Keratinocyte (primary cell): Measurements from ENCODE around the gene KCNJ6. TPM values are rescaled to one million over a fixed set of nuclear protein-coding genes. Genes with fewer than 3 reads are reported as not detected.

Experiments used
- DNase-seq: peaks from one replicate; pipeline ENCODE4 v3.0.0-alpha.2; 2011; ENCODE audit warnings: low read depth, missing footprints, low spot score
- FAIRE-seq: peaks from 2 replicates; lab custom pipeline; 2011; peaks lifted over from hg19 to GRCh38; lab: Jason Lieb, UNC
- H2AFZ ChIP-seq: 2 replicates; pipeline ENCODE4 v1.6.0; 2012; ENCODE audit warnings: low read length, control low read depth, inconsistent platforms; ENCODE audit not compliant: control insufficient read depth
- H3K27ac ChIP-seq: 2 replicates; pipeline ENCODE4 v1.5.1; 2011; ENCODE audit warnings: low read length; ENCODE audit not compliant: control insufficient read depth, insufficient read depth
- H3K27me3 ChIP-seq: 3 replicates; pipeline ENCODE4 v1.6.0; 2011; ENCODE audit warnings: low read length; ENCODE audit not compliant: control insufficient read depth, insufficient read depth; ENCODE audit errors: extremely low read depth
- H3K36me3 ChIP-seq, 2 experiments: 2 replicates in 1 of 2; 3 replicates in 1 of 2; pipeline ENCODE4 v1.5.1; 2011; ENCODE audit warnings: low read length in 2 of 2, mild to moderate bottlenecking in 1 of 2; ENCODE audit not compliant: control insufficient read depth in 2 of 2, insufficient read depth in 2 of 2; ENCODE audit errors: extremely low read depth in 1 of 2
- H3K4me1 ChIP-seq: 3 replicates; pipeline ENCODE4 v1.5.1; 2011; ENCODE audit warnings: low read length; ENCODE audit not compliant: control insufficient read depth, insufficient read depth; ENCODE audit errors: extremely low read depth
- H3K4me2 ChIP-seq: 3 replicates; pipeline ENCODE4 v1.6.0; 2011; ENCODE audit warnings: low read depth, low read length; ENCODE audit not compliant: control insufficient read depth, insufficient read depth; ENCODE audit errors: extremely low read depth
- H3K4me3 ChIP-seq, 3 experiments: fragments of 200-600 bp in 1 of 3; sonication (generic) in 1 of 3; 2 replicates in 2 of 3; 3 replicates in 1 of 3; pipeline ENCODE4 v1.5.1; 2011 to 2016; ENCODE audit warnings: low read length in 3 of 3, mild to moderate bottlenecking in 3 of 3, control low read depth in 2 of 3, inconsistent platforms in 1 of 3, low read depth in 1 of 3, mixed read lengths in 1 of 3, mixed run types in 1 of 3, moderate library complexity in 1 of 3; ENCODE audit not compliant: control insufficient read depth in 2 of 3, insufficient read depth in 2 of 3; ENCODE audit errors: extremely low read depth in 1 of 3
- H3K79me2 ChIP-seq: 2 replicates; pipeline ENCODE4 v1.6.0; 2012; ENCODE audit warnings: low read length; ENCODE audit not compliant: control insufficient read depth, insufficient read depth
- H3K9ac ChIP-seq: 3 replicates; pipeline ENCODE4 v1.6.0; 2011; ENCODE audit warnings: low read length; ENCODE audit not compliant: control insufficient read depth, insufficient read depth; ENCODE audit errors: extremely low read depth
- H3K9me1 ChIP-seq: 3 replicates; pipeline ENCODE4 v1.6.0; 2011; ENCODE audit warnings: low read length; ENCODE audit not compliant: control insufficient read depth, insufficient read depth; ENCODE audit errors: extremely low read depth
- H3K9me3 ChIP-seq: 2 replicates; pipeline ENCODE4 v1.5.1; 2012; ENCODE audit warnings: low read depth, low read length; ENCODE audit not compliant: control insufficient read depth
- H4K20me1 ChIP-seq: 3 replicates; pipeline ENCODE4 v1.6.0; 2011; ENCODE audit warnings: low read length; ENCODE audit not compliant: control insufficient read depth, insufficient read depth; ENCODE audit errors: extremely low read depth
- CTCF ChIP-seq, 3 experiments: IDR thresholded peaks in 1 of 3; conservative IDR thresholded peaks in 1 of 3; optimal IDR thresholded peaks in 1 of 3; 2 replicates in 2 of 3; 3 replicates in 1 of 3; pipeline versions ENCODE3 to v1.5.1; 2011; ENCODE audit warnings: low read length in 3 of 3, mild to moderate bottlenecking in 3 of 3, moderate library complexity in 2 of 3, control low read depth in 1 of 3, inconsistent platforms in 1 of 3; ENCODE audit not compliant: insufficient read depth in 2 of 3; ENCODE audit errors: extremely low read depth in 1 of 3
- EZH2 ChIP-seq: IDR thresholded peaks from one replicate; pipeline ENCODE4 v1.6.1; 2012; ENCODE audit warnings: inconsistent platforms, mild to moderate bottlenecking, low read length, moderate library complexity
- dilution Hi-C: fragments of 300-500 bp; cut with MboI; formaldehyde crosslinking; loops from one replicate; pipeline ENCODE4 v1.7.0; 2020; ENCODE audit warnings: low sequenced_read_pairs; ENCODE audit not compliant: extremely low pct_ligation_motif_present
- polyA plus RNA-seq, 5 experiments: library from polyadenylated mRNA; depleted of rRNA in 3 of 5; stranded (reverse) in 3 of 5; stranded (forward) in 1 of 5; unstranded in 1 of 5; fragments of >200 nt; gene quantifications; 1 replicate in 1 of 5; 2 replicates in 3 of 5; 3 replicates in 1 of 5; pipeline versions ENCODE4 v1.2.1 to v1.2.3, GENCODE V29; 2011 to 2012; ENCODE audit warnings: missing spikeins in 2 of 5, low read depth in 1 of 5, low replicate concordance in 1 of 5

KCNJ6 gene
- polyA plus RNA-seq, 1 donor (not counting 4 experiments of a cell fraction or from before 2014, with no cell fraction given): not detected

GRCh38 chr21:37869661-37870060, 46.6 kb downstream of the KCNJ6 start:
- H3K27me3 ChIP-seq: no peaks in the 10 kb centered on the region
- dilution Hi-C loops: no loop called here

GRCh38 chr21:37868446-37869295, 47.6 kb downstream of the KCNJ6 start:
- H3K9ac ChIP-seq: no peak overlapping the region
- dilution Hi-C loops: no loop called here
- H3K27me3 ChIP-seq: no peaks in the 10 kb centered on the region
- no peaks in the 10 kb centered on the region for H4K20me1 ChIP-seq
- H3K4me3 ChIP-seq: no peak overlapping the region
- DNase-seq (no peak), FAIRE-seq (peak; percentile 85)
- H3K27ac ChIP-seq: no peak overlapping the region
- no peak overlapping the region for H2AFZ ChIP-seq
- H3K4me1 ChIP-seq: peaks cover 22% of the 10 kb centered on the region
- TF ChIP-seq EZH2 (no peak), CTCF (optimal IDR thresholded peaks at IDR 0.05 in 1 of 3, IDR thresholded peaks at IDR 0.05 in 1 of 3, conservative IDR thresholded peaks at IDR 0.05 in 1 of 3; ENCODE audit: extremely low read depth in 1 of 3, insufficient read depth in 2 of 3, low read length in 3 of 3) (no peak)
- no peaks in the 10 kb centered on the region for H3K9me1 ChIP-seq
- H3K36me3 ChIP-seq: no peaks in the 10 kb centered on the region
- no peak overlapping the region for H3K4me2 ChIP-seq
- no peaks in the 10 kb centered on the region for H3K79me2 ChIP-seq
- H3K9me3 ChIP-seq: no peaks in the 10 kb centered on the region

More at GRCh38 chr21:37869661-37870060, 46.6 kb downstream of the KCNJ6 start:
- Histone ChIP-seq H3K4me3 (no peak overlapping the region), H4K20me1 (no peaks in the 10 kb centered on the region), H2AFZ (no peak overlapping the region), H3K79me2 (no peaks in the 10 kb centered on the region), H3K9me3 (no peaks in the 10 kb centered on the region), H3K27ac (no peak overlapping the region), H3K9me1 (no peaks in the 10 kb centered on the region), H3K36me3 (no peaks in the 10 kb centered on the region), H3K9ac (no peak overlapping the region), H3K4me2 (peak overlapping the region; percentile 25), H3K4me1 (peaks cover 24% of the 10 kb centered on the region)
- DNase-seq: no peak
- TF ChIP-seq EZH2 (no peak), CTCF (optimal IDR thresholded peaks at IDR 0.05 in 1 of 3, IDR thresholded peaks at IDR 0.05 in 1 of 3, conservative IDR thresholded peaks at IDR 0.05 in 1 of 3; ENCODE audit: extremely low read depth in 1 of 3, insufficient read depth in 2 of 3, low read length in 3 of 3) (no peak)
- no peak for FAIRE-seq
